MCF 10A (cell line): ENCODE measurements around the gene FGR. TPM values are rescaled to one million over a fixed set of nuclear protein-coding genes. Genes with fewer than 3 reads are reported as not detected.

Experiments used
- BruUV-seq: library from RNA; stranded (reverse); fragments of 400-500 nt; replicated peaks from 2 replicates; lab custom pipeline; 2021; lab: Mats Ljungman, UMichigan
- CTCF ChIA-PET: fragments of 300-600 bp; sonication (Branson Sonifier 250); formaldehyde crosslinking; extraction: SDS; loops from one replicate; lab custom pipeline; 2021; ENCODE audit warnings: antibody characterized with exemption, inconsistent platforms; lab: Yijun Ruan, JAX
- POLR2A ChIA-PET: fragments of 300-600, 350-650 bp; sonication (Branson Sonifier 250); formaldehyde crosslinking; extraction: SDS; loops from one replicate; lab custom pipeline; 2020; ENCODE audit warnings: antibody characterized with exemption, inconsistent platforms; lab: Yijun Ruan, JAX
- DNase-seq: peaks from one replicate; pipeline ENCODE4 v3.0.0-alpha.2; 2018; ENCODE audit not compliant: unreplicated experiment
- H3K27ac Mint-ChIP-seq: one replicate; pipeline ENCODE4 v1.8.0; 2022; ENCODE audit warnings: mild to moderate bottlenecking, low read depth, mixed read lengths; ENCODE audit not compliant: unreplicated experiment
- H3K27me3 Mint-ChIP-seq: one replicate; pipeline ENCODE4 v1.8.0; 2022; ENCODE audit warnings: mixed read lengths; ENCODE audit not compliant: insufficient read depth, unreplicated experiment
- H3K36me3 Mint-ChIP-seq: one replicate; pipeline ENCODE4 v1.8.0; 2022; ENCODE audit warnings: mild to moderate bottlenecking, moderate library complexity, mixed read lengths; ENCODE audit not compliant: insufficient read depth, unreplicated experiment
- H3K4me1 Mint-ChIP-seq: one replicate; pipeline ENCODE4 v1.8.0; 2022; ENCODE audit warnings: mixed read lengths; ENCODE audit not compliant: insufficient read depth, unreplicated experiment
- H3K4me3 Mint-ChIP-seq: one replicate; pipeline ENCODE4 v1.8.0; 2022; ENCODE audit warnings: mild to moderate bottlenecking, moderate library complexity, mixed read lengths; ENCODE audit not compliant: unreplicated experiment
- H3K9me3 Mint-ChIP-seq: one replicate; pipeline ENCODE4 v1.8.0; 2022; ENCODE audit warnings: mixed read lengths; ENCODE audit not compliant: unreplicated experiment
- intact Hi-C: fragments of 100-400 bp; cut with micrococcal nuclease; formaldehyde crosslinking; loops from 2 replicates; pipeline ENCODE4 v1.14.1; 2022
- total RNA-seq: library from RNA; stranded (reverse); gene quantifications from 2 replicates; pipeline ENCODE4 v1.2.3, GENCODE V29; 2022
- TF ChIP-seq, protein P1 (sequence below): fragments of 200-600 bp; IDR thresholded peaks from one replicate; pipeline ENCODE4 v1.8.0; 2022; ENCODE audit warnings: antibody characterized with exemption, mild to moderate bottlenecking; ENCODE audit not compliant: unreplicated experiment

FGR gene
- total RNA-seq, 1 experiment from 2014 or later: not detected

DNA sequence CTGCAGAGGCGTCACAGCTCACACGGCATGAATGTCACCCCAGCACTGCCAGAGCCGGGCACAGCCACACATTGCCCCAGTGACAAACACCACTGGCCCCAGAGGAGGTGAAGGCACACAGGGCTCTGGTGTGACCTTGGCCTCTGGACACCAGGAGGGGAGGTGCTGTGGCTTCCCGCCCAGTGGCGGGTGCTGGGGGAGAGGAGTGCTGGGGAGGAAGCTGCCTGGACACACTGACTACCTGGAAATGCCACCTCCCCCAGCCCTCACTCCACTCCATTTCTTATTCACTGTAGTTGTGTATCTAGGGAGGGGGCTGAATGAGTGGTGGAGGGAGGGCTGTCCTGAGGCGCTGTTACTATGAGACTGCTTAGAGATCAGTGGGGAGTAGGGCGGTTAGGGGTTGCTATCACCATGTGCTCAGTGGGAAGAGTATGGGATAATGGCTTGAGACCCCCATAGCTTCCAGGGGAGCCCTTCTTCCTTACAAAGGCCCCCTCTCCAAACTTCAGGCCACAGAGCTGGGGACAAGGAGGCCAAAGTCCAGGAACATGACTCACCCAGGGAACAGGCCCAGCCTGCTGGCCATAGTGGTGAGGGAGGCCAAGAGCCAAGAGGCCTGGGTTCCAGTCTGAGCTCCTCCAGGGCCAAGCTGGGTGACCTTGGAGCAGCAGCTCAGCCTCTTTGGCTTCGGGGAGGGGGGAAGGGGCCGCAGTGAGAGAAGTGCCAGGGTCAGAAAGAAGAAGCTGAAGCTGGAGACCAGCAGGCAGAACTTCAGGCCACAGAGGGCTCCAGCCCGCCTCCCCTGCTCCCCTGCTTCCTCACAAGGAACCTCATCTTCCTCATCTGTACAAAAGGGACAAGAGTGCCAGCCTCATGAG lies 71.2 kb downstream of the FGR start:
- BruUV-seq: no TSS peak
- H3K36me3 Mint-ChIP-seq: no peaks in the 10 kb centered on the region
- intact Hi-C loops: no loop called here
- no peak overlapping the region for H3K27ac Mint-ChIP-seq
- TF ChIP-seq, protein P1, sequence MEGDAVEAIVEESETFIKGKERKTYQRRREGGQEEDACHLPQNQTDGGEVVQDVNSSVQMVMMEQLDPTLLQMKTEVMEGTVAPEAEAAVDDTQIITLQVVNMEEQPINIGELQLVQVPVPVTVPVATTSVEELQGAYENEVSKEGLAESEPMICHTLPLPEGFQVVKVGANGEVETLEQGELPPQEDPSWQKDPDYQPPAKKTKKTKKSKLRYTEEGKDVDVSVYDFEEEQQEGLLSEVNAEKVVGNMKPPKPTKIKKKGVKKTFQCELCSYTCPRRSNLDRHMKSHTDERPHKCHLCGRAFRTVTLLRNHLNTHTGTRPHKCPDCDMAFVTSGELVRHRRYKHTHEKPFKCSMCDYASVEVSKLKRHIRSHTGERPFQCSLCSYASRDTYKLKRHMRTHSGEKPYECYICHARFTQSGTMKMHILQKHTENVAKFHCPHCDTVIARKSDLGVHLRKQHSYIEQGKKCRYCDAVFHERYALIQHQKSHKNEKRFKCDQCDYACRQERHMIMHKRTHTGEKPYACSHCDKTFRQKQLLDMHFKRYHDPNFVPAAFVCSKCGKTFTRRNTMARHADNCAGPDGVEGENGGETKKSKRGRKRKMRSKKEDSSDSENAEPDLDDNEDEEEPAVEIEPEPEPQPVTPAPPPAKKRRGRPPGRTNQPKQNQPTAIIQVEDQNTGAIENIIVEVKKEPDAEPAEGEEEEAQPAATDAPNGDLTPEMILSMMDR: no peak
- H3K4me3 Mint-ChIP-seq: no peak overlapping the region
- H3K4me1 Mint-ChIP-seq: peaks cover 43% of the 10 kb centered on the region
- no peak for DNase-seq
- ChIA-PET POLR2A (interaction anchor here (0.6 to 1.0 kb wide), 2 partner anchors 19 to 150 kb away, joined by 3 read pairs; no protein-coding TSS in a partner anchor), CTCF (interaction anchor here (0.7 to 0.9 kb wide), 3 partner anchors 8 to 99 kb away, joined by 3 to 4 read pairs (median 3); no protein-coding TSS in a partner anchor)
- no peaks in the 10 kb centered on the region for H3K9me3 Mint-ChIP-seq
- no peaks in the 10 kb centered on the region for H3K27me3 Mint-ChIP-seq

DNA sequence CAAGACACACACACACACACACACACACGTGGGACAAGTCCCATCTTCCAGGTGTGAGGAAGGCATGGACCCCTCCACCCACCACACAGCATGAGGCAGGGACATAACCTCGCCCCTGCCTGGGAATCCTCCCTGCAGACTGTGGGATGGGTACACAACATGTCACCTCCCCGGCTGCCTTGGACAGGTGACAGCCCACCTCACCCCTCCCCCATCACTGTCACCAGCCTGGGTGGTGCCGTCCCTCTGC lies 71.7 kb downstream of the FGR start:
- Mint-ChIP-seq H3K27me3 (no peaks in the 10 kb centered on the region), H3K4me1 (peaks cover 43% of the 10 kb centered on the region), H3K4me3 (no peak overlapping the region), H3K27ac (no peak overlapping the region), H3K9me3 (no peaks in the 10 kb centered on the region), H3K36me3 (peaks cover 4% of the 10 kb centered on the region)
- no peak for DNase-seq
- TF ChIP-seq, protein P1: no peak
- CTCF ChIA-PET: no interaction called here
- BruUV-seq: no TSS peak
- intact Hi-C loops: no loop called here
- POLR2A ChIA-PET: interaction anchor here (0.6 kb wide), 1 partner anchor 150 kb away, joined by 3 read pairs; no protein-coding TSS in a partner anchor

DNA sequence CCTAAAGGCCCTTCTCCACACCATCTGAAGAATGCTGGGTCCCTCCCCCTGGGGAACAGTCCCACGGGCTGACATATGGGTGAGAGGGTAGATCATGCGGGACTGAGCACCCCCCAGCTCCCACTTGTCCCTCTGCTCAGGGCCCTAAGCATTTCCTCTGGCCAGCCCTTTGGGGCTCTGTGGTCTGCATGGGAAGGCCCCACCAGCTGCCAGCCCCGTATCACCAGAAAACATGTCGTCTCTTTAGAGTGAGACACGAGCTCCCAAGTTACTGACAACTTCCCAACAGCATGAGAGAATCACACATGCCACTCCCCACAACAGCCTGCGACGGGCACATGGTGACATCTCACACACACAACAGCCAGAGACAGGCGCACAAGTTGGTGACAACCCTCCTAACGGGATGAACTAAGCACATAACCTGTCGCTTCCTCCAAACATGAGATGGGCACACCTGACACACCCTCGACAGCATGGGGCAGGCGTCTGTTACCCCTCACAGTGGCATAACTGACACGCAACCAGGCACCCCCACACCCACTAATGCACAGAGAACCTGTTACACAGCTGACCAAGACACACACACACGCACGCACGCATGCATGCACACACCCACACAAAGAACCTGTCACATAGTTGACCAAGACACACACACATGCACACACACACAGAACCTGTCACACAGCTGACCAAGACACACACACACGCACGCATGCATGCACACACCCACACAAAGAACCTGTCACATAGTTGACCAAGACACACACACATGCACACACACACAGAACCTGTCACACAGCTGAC lies 72.2 kb downstream of the FGR start:
- Mint-ChIP-seq H3K36me3 (peaks cover 6% of the 10 kb centered on the region), H3K27ac (no peak overlapping the region), H3K4me1 (peaks cover 43% of the 10 kb centered on the region), H3K9me3 (no peaks in the 10 kb centered on the region), H3K4me3 (no peak overlapping the region), H3K27me3 (no peaks in the 10 kb centered on the region)
- intact Hi-C loops: no loop called here
- TF ChIP-seq, protein P1: no peak
- CTCF ChIA-PET: interaction anchor here (0.6 to 1.2 kb wide), 2 partner anchors 39 to 44 kb away, joined by 3 read pairs; no protein-coding TSS in a partner anchor
- no peak for DNase-seq
- POLR2A ChIA-PET: no interaction called here
- no TSS peak for BruUV-seq

Other genes starting within 250 kb of the FGR start
- 0.47 and 0.65 TPM in 2 replicates for gene GPR3, start 242.6 kb downstream of the FGR start, total RNA-seq
- gene WASF2, start 145.0 kb downstream of the FGR start, total RNA-seq: 131 and 154 TPM in 2 replicates
- gene AHDC1, start 31.0 kb downstream of the FGR start, total RNA-seq: 18.4 and 25.2 TPM in 2 replicates
- 3.8 and 5.8 TPM in 2 replicates for gene IFI6, start 37.0 kb upstream of the FGR start, total RNA-seq
- 9.7 and 9.9 TPM in 2 replicates for gene FAM76A, start 90.8 kb upstream of the FGR start, total RNA-seq
- gene STX12, start 138.0 kb upstream of the FGR start, total RNA-seq: 34.6 and 36.1 TPM in 2 replicates
- gene PPP1R8, start 195.6 kb upstream of the FGR start, total RNA-seq: 48.6 and 51.1 TPM in 2 replicates
- gene THEMIS2, start 237.4 kb upstream of the FGR start, total RNA-seq: 1.5 and 1.7 TPM in 2 replicates